HL-60/S4 treated with phorbol 12-myristate 13-acetate at 8.2 ng/mL for 4 days and 3 days (cell line): ENCODE measurements around the gene MRPL36.

Experiments
- in situ Hi-C: fragments of 300-500 bp; cut with MboI; formaldehyde crosslinking; loops from 2 replicates; pipeline ENCODE4 v1.15.0; 2022; ENCODE audit warnings: low sequenced_read_pairs

MRPL36 gene

DNA sequence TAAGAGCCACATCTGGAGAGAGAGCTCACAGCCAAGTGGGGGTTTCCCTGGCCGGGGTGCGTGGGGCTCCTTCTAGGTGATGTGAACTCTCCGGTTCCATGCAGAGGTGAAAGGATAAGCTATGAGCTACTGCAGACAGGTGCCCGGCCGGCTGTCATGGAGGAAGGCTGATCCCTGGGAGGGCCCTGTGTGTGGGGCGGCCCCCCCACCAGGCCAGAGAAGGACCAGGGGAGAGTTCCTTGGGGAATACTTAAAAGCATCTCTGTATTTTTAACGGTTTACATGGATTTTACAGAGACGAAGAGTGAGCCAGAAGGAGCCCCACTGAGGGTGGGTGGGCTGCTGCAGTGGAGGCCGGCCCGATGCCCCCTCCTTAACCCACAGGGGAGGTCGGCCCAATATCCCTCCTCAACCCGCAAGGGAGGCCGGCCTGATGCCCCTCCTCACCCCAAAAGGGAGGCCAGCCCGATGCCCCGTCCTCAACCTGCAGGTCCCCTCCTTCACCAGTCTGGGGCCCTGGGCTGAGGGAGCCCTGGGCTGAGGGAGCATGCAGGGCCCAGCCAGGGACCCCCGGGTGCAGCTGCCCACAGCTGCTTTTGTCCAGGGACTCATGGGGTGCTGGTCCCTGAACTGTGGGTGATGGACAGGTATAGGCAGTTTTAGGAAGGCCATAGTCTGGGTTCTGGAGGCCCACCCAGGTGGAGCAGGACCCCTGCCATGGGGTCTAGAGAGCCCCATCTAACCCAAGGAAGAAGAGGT lies 31.9 kb downstream of the MRPL36 start:
- in situ Hi-C loops, result loop anchor here (25.0 kb wide), 1 partner anchor 245 kb away; no protein-coding TSS in a partner anchor

DNA sequence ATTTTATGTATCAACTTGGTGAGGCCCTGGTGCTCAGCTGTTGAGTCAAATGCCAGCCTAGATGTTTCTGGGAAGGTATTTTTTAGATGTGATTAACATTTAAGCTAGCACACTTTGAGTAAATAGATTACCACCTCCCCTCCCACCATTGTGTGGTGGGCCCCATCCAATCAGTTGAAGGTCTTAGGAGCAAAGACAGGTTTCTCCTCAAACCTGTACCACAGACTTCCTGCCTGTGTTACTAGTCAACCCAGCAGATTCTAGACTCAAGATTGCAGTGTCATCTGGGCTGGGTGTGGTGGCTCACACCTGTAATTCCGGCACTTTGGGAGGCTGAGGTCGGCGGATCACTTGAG lies 33.8 kb downstream of the MRPL36 start:
- in situ Hi-C loops, result loop anchor here (25.0 kb wide), 1 partner anchor 246 kb away; no protein-coding TSS in a partner anchor

DNA sequence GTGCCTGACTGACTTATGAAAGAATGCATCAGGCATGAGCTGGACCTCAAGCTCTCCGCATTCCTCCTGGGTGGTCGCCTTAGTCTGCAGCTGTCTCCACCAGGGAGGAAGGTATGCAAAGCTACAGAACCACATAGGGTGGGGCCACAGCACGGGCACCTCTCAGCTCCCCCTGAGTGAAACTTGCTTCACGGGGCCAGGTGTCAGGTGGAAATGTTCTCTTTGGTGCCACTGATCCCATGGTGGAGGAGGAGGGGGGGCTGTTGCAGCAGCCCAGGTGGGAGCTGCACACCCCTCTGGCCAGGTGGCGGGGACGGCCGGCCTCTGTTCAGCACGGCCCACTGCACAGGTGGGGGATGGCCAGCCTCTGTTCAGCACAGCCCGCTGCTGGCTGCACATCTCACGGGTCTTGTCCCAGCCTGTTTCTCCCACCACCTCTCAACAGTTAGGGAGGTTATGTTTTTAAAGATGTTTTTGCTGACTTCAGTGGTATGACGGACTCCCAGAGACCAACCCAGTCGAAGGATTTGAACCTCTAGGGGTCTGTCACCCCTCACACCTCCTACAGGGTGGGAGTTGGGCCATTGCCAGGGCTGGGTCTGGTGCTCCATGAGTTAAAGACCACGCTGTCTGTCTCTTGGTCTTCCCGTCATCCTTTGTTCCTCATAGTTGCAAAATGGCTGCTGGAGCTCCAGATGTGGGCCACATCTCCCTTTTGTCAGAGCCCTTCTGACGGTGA lies 34.3 kb downstream of the MRPL36 start:
- in situ Hi-C loops, result loop anchor here (25.0 kb wide), 1 partner anchor 247 kb away; no protein-coding TSS in a partner anchor

DNA sequence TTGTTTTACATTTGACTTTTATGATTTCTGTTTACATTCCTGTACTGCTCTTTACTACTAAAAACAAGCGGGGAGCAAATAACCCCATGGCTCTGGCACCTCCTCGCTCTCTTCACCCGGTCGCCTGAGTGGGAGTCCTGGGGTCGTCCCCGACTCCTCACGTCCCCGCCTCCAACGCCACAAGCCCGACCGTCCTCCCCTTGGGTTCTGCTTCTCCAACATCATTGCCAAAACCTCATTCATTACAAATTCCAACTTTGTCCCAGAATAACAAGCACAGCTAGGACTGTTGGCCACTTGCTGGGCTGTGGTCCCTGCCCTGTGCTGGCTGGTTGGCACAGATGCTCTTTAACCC lies 35.1 kb downstream of the MRPL36 start:
- in situ Hi-C loops, result loop anchor here (25.0 kb wide), 1 partner anchor 248 kb away; no protein-coding TSS in a partner anchor

DNA sequence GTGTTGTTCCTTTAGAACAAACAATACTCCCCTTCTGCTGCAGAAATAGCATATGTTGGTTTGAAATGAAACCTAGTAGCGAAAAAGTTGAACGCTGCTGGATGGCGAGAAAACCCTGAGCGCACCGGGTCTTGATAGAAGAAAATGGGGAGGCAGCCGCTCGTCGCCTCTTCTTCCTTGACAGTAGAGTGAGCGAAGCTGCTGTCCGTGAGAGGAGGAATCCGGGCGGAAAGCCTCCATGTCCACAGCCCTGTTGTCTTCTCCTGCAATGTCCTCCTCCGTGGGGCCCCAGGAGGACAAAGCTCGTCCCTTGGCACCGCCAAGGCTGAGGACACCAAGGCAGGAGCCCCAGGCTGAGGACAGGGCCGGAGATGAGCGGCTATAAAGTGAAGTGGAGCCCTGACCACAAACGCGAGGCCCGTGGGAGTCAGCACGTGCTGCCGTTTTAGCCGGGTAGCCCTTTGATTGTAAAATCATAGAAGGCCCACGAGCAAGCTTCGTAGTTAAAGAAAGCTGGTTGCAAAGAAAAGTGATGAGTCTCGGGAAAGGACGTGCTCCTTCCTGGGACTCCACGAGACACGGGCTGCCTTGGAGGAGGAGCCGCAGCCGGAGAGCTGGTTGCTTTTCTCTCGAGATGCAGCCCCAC lies 35.6 kb downstream of the MRPL36 start:
- in situ Hi-C loops, result loop anchor here (25.0 kb wide), 1 partner anchor 248 kb away; no protein-coding TSS in a partner anchor

DNA sequence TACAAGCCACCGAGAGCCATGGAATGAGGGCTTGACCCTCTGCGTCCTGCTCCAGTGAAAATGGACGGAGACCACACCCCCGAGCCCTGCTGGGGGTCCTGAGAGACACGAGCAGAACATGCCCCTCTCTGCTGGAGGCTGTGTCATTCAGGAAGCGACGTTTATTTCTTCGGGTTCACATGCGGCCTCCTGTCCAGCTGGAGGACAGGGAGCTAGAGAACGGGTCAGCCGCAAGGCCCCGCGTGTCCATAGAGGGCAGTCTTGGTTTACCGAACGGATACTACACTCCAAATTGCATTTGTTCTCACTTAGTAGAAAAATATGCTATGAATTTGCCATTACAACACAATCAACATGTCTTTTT lies 36.1 kb downstream of the MRPL36 start:
- in situ Hi-C loops, result loop anchor here (25.0 kb wide), 1 partner anchor 249 kb away; no protein-coding TSS in a partner anchor

DNA sequence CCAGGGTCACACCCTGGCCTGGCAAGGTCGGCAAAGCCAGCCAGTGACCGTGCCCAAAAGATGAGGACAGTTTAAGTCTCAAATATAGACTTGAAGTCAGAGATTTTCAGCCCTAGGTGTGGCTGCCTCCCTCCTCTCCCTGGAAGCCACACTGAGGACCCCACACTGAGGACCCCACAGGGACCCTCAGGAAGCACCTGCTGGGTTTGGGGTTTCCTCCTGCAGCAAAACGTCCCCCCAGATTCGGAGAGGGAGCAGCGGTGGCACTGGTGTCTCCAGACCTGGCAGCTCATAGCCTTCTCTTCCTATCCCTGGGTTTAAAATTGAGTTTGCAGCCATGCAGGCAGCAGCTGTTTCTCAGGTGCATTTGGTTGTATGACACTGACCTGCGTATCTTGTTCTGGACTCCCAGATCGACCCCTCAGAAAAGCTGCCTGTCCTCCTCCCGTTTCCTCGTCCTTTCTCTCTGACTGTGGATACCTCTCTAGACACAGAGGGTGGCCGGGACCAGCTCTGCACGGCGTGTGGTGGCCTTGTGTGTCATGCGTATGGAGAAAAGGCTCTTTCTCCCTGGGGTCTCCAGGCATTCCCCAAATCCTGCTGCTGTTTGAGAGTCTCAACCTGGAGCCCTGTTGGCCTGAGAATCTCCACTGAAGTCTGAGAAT lies 36.6 kb downstream of the MRPL36 start:
- in situ Hi-C loops, result loop anchor here (25.0 kb wide), 1 partner anchor 249 kb away; no protein-coding TSS in a partner anchor

DNA sequence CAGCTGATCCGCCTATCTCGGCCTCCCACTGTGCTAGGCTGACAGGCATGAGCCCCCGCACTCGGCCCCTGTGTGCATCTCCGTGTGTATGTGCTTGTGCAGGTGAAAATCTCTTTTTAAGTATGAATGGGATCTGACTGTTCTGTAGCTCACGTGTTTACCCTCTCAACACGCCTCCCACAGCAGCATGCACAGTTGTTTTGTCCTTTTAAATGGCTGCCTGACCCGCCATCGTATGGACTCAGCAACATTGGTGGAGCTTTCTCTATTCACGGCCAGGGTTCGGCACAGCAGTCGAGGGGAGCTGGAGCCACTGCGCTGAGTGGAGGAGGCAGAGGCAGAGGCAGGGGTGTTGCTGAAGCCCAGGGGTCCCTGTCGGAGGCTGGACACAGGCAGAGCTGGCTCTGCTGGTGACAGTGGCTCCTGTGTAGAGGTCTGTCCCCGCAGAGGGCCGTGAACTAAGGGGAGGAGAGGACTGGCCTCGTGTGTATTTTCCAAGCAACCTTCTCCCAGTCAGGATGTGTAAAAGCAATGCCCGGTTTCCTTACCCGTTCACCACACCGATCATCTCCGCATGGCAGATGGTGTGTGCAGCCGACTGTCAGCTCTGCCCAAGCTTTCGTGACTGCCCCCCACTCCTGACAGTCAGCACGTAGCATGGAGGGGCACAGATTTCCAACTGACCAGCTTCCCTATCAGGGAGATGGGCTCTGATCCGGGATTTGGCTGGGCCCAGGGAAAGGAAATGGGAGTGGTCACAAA lies 37.3 kb downstream of the MRPL36 start:
- in situ Hi-C loops, result loop anchor here (25.0 kb wide), 1 partner anchor 250 kb away; no protein-coding TSS in a partner anchor

DNA sequence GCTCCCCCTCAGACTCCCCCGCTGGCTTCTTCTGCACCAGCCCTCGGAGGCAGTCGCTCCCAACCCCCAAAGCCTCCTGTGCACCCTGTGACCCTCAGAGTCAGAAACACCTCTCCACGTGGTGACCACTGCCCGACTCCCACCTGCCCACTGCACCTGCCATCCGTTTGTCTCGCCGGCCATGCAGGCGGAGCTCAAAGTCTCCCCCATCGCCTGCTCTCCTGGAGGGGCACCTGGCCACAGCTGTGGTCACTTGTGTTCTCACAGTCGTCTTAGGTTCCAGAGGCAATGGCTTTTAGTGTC lies 38.2 kb downstream of the MRPL36 start:
- in situ Hi-C loops, result loop anchor here (25.0 kb wide), 1 partner anchor 251 kb away; no protein-coding TSS in a partner anchor

DNA sequence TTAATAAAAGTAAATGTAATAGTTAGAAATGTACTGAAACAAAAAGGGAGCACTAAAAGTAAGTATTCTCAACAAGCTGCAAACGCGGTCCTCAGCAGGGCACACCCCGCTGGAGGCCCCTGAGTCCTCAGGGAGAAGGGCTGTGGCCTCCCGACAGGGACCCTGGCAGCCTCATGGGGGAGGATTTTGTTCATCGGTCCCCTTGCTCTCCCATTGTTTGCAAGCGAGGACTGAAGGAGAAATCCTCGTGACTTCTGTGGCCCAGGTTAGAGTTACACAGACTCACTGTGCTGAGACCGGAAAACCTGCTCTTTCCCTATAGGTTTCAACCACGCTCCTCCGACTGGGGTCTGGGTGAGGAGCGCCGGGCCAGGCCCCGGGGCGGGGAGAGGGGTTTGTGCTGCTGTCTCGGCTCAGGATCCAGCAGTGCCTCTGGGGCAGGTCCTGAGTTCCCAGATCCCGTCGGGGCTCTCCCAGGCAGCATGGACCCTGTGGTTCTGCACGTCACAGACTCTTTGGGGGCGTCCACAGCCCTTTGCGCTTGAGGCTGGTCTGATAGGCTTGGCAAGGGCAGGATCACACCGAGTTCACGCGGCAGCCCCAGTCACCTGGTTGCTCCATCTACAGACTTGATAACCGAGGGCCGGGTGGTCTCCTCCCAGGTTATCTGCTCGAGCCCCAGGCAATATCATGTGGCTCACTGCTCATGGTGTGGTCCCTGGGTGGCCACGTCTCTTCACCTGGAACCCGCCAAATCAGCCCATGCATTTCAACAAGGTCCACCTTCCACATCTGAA lies 38.8 kb downstream of the MRPL36 start:
- in situ Hi-C loops, result loop anchor here (25.0 kb wide), 1 partner anchor 251 kb away; no protein-coding TSS in a partner anchor

DNA sequence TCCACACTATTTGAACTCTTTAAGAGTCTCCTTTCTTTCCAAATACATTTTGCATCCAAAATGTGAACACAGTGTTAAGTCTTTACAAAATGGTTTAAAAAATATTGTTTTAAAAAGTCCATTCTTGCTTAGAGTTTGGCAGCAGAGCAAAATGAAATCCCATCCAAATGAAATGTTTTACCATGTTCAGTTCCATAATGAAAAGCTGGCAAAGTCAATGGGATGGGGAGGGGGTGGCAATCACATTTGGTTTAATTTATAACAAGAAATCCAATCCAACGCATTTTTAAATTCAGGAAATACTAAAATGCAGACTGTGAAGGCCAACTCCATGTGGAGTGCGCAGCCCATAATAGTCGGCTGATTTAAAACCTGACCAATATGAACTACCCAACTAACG lies 39.4 kb downstream of the MRPL36 start:
- in situ Hi-C loops, result loop anchor here (25.0 kb wide), 1 partner anchor 252 kb away; no protein-coding TSS in a partner anchor

DNA sequence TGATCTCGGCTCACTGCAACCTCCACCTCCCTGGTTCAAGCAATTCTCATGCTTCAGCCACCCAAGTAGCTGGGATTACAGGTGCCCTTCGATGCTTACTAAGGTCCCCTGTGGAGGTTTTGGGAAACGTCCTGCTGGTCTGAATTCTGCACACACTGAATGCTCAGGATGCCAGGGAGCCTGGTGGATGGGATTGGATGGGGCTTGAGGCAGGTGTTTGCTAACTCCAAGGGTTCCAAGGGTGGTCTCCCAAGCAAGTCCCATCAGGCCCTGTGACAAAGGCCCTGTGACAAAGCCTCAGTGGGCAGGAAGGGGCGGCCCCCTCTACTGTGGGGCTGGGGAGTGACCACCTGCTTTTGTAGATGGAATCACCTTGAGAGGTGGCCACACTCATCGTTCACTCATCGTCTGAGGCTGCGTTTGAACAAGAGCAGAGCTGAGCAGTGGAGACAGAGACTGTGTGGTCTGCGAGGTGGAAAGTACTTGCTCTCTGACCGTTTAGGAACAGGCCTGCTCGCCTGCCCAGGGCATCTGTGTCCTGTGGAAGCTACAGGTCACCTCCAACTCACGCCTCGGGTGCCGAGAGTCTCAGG lies 40.2 kb downstream of the MRPL36 start:
- in situ Hi-C loops, result loop anchor here (10.0 to 25.0 kb wide), 2 partner anchors 253 to 395 kb away; no protein-coding TSS in a partner anchor

DNA sequence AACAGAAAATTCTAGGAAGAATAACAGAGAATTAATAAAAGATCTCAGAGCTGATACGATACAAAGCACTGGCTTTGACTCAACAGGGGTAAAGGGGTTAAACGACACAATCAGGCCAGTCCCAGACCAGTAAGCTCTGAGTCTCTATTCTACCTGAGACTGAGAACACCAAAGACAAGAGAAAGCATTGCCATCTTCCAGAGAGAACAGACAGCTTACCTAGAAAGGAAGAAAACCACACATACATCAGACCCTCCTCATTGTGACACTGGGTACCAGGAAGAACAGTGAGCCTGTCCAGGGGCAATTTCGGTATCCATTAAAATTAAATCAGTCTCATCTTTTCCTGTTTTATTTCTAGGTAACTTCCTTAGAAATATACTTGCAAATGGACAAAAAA lies 41.1 kb downstream of the MRPL36 start:
- in situ Hi-C loops, result loop anchor here (10.0 to 25.0 kb wide), 2 partner anchors 254 to 396 kb away; no protein-coding TSS in a partner anchor

DNA sequence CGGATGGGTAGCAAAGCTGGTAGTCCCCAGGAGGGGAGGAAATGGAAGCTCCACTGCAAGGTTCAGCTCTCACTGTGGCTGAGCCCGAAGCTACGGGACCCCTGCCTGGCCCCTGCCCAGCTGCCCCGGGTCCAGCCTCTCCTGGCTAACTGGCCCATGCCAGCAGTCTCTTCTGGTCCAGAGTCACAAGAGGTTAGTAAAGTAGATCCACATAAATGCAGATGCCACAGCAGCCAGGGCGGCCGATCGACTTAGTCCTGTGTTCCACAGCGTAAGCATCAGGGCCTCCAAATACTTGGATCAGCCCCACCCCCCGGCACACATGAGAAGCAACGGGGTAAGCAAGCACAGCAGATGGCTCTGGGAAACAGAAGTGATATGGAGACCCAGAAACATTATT lies 42.1 kb downstream of the MRPL36 start:
- in situ Hi-C loops, result loop anchor here (10.0 to 25.0 kb wide), 2 partner anchors 255 to 397 kb away; no protein-coding TSS in a partner anchor

DNA sequence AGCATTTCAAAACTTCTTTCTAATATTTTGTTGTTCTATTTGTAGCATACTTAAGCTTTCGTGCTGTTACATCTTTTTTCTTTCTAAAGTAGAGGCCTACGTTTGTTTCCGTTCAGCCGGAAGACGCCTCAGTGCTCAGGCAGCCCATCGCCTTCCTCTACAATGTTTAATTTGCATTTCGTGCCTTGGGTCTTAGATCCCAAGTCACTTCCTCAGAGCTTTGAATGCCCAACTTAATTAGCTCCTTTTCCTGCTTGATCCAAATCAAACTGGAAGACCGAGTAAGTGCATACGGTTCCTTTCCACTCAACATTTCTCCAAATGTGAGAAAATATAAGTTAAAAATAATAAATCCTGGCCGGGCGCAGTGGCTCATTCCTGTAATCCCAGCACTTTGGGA lies 43.2 kb downstream of the MRPL36 start:
- in situ Hi-C loops, result loop anchor here (10.0 to 25.0 kb wide), 2 partner anchors 256 to 398 kb away; no protein-coding TSS in a partner anchor

DNA sequence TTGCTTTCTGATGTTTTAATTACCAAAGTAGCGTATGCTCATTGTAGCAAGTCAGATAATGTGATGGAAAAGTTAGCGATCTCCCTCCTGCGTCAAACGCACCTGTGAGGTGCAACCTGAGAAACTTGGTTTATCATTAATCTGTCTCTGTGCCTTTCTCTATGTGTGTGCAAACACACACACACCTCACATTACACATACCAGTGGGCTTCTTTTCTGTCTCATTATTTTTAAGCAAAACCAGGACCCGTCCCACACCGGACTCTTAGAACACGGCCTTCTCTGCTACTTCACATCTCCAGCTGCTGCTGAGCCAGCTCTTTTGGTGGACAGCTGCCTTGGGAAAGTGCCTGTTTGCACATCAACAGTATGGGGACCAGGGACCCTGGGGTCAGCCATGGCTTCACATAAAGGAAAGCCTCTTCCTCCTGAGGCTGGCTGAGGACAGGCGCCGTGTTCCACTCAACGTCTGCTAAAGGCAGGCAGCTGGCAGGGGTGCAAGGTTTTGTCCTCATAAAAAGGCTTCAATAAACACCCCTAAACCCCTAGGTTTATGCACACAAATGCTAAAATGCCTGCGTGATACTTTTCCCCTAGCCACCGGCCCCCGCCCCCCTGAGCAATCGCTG lies 44.2 kb downstream of the MRPL36 start:
- in situ Hi-C loops, result loop anchor here (10.0 to 25.0 kb wide), 2 partner anchors 257 to 399 kb away; no protein-coding TSS in a partner anchor

DNA sequence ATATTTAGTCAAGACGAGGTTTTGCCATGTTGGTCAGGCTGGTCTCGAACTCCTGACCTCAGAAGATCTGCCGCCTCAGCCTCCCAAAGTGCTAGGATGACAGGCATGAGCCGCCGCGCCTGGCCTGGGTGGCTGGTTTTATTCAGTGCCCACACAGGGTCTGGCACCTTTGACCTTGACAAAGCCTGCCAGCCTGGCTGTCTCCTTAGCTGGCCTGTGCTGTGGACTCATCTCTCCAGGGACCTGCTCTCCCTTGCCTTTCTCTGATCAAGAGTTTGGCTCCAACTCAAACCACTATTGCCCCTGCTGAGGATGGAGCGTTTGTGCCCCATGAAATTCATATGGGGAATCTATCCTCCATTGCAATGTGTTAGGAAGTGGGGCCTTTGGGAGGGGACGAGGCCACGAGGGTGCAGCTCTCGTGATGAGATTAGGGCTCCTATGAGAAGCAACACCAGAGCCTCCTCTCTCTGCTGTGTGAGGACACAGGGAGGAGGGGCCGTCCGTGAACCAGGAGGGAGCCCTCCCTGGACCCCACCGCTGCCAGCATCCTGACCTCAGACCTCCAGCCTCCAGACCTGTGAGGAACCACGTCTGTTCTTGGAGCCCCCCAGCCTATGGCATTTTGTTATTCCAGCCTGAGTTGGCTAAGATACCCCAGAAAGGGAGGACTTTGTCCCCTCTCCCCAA lies 45.0 kb downstream of the MRPL36 start:
- in situ Hi-C loops, result loop anchor here (10.0 to 25.0 kb wide), 2 partner anchors 258 to 400 kb away; no protein-coding TSS in a partner anchor
